22Rv1 (cell line): ENCODE data around the gene MTG2.

Source experiments
- CTCF ChIP-seq: fragments of 450-650 bp; IDR thresholded peaks from 2 replicates; pipeline ENCODE4 v1.5.1; 2017; ENCODE audit warnings: mild to moderate bottlenecking
- ZFX ChIP-seq: fragments of 450-650 bp; IDR thresholded peaks from 2 replicates; pipeline ENCODE4 v1.6.1; 2017; ENCODE audit warnings: antibody characterized with exemption, borderline replicate concordance

DNA sequence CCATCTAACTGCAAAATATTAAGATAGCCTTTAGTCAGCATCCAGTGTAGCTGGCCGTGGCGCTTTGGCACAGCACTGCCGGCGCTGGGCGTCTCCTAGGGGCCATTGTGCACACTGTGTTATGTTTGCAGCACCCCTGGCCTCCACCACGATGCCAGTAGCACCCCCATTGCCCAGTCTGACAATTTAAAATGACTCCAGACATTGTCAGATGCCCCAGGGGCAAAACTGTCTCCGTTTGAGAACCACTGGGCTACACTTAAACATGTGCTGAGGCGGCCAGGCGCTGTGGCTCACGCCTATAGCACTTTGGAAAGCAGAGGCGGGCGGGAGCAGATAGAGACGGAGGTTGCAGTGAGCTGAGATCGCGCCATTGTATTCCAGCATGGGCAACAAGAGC, 6.0 kb upstream of the MTG2 start:
- TF ChIP-seq CTCF (no peak), ZFX (no peak)
